IMR-90 (cell line): Measurements from ENCODE around the gene PARD3. TPM values are rescaled to one million over a fixed set of nuclear protein-coding genes. Genes with fewer than 3 reads are reported as not detected.

Source experiments
- ATAC-seq: fragments of 200-7000 bp; cut with Tn5 transposase; 2 replicates; pipeline ENCODE4 v1.9.1; 2020; ENCODE audit warnings: low read depth, mild to moderate bottlenecking, moderate library complexity
- BruUV-seq: library from RNA; stranded (reverse); fragments of 400-500 nt; replicated peaks from 2 replicates; lab custom pipeline; 2021; lab: Mats Ljungman, UMichigan
- CTCF ChIA-PET: fragments of 300-600 bp; formaldehyde crosslinking; extraction: SDS; loops from one replicate; lab custom pipeline; 2021; ENCODE audit warnings: antibody characterized with exemption; lab: Yijun Ruan, JAX
- POLR2A ChIA-PET: fragments of 300-600 bp; sonication (Branson Sonifier 250); formaldehyde crosslinking; loops from one replicate; lab custom pipeline; 2022; ENCODE audit warnings: antibody characterized with exemption; ENCODE audit not compliant: unreplicated experiment; lab: Charles Lee
- DNase-seq: peaks from one replicate; pipeline ENCODE4 v3.0.0; 2013
- H2AFZ ChIP-seq: replicated peaks from 2 replicates; pipeline ENCODE3; 2013; ENCODE audit warnings: low read length, mild to moderate bottlenecking; ENCODE audit not compliant: poor library complexity
- H2AK5ac ChIP-seq: 2 replicates; pipeline ENCODE4 v1.6.1; 2013; ENCODE audit warnings: low read depth, low read length, inconsistent platforms
- H2AK9ac ChIP-seq: replicated peaks from 2 replicates; pipeline ENCODE3; 2013; ENCODE audit warnings: mild to moderate bottlenecking, low read depth, low read length, moderate library complexity; ENCODE audit not compliant: poor library complexity
- H2BK120ac ChIP-seq: 2 replicates; pipeline ENCODE4 v1.6.1; 2013; ENCODE audit warnings: low read depth, low read length, inconsistent platforms
- H2BK15ac ChIP-seq: 3 replicates; pipeline ENCODE4 v1.6.1; 2013; ENCODE audit warnings: low read depth, low read length, inconsistent platforms
- H2BK20ac ChIP-seq: 2 replicates; pipeline ENCODE4 v1.6.1; 2013; ENCODE audit warnings: low read depth, mild to moderate bottlenecking, inconsistent platforms, low read length, moderate library complexity
- H2BK5ac ChIP-seq: 2 replicates; pipeline ENCODE4 v1.6.1; 2013; ENCODE audit warnings: mild to moderate bottlenecking, low read depth, low read length, inconsistent platforms; ENCODE audit not compliant: poor library complexity, severe bottlenecking
- H3K14ac ChIP-seq: replicated peaks from 2 replicates; pipeline ENCODE4 v1.6.1; 2013; ENCODE audit warnings: low read depth, low read length, inconsistent platforms
- H3K18ac ChIP-seq: 2 replicates; pipeline ENCODE4 v1.6.1; 2013; ENCODE audit warnings: low read depth, low read length, control low read depth
- H3K23ac ChIP-seq: 2 replicates; pipeline ENCODE4 v1.6.1; 2013; ENCODE audit warnings: low read depth, low read length, inconsistent platforms
- H3K27ac ChIP-seq: 2 replicates; pipeline ENCODE4 v1.5.1; 2013; ENCODE audit warnings: mild to moderate bottlenecking, control low read depth, low read length; ENCODE audit not compliant: insufficient read depth
- H3K27me3 ChIP-seq: 2 replicates; pipeline ENCODE4 v1.6.1; 2013; ENCODE audit warnings: low read length; ENCODE audit not compliant: control insufficient read depth, insufficient read depth
- H3K36me3 ChIP-seq: 2 replicates; pipeline ENCODE4 v1.6.1; 2013; ENCODE audit warnings: low read length, mixed read lengths; ENCODE audit not compliant: control insufficient read depth, insufficient read depth
- H3K4ac ChIP-seq: 2 replicates; pipeline ENCODE4 v1.6.1; 2013; ENCODE audit warnings: low read depth, low read length, inconsistent platforms
- H3K4me1 ChIP-seq: 2 replicates; pipeline ENCODE4 v1.6.1; 2013; ENCODE audit warnings: low read length, mixed read lengths; ENCODE audit not compliant: control insufficient read depth, insufficient read depth
- H3K4me2 ChIP-seq: 2 replicates; pipeline ENCODE4 v1.6.1; 2013; ENCODE audit warnings: low read depth, mild to moderate bottlenecking, control low read depth, low read length, moderate library complexity
- H3K4me3 ChIP-seq: 2 replicates; pipeline ENCODE4 v1.5.1; 2013; ENCODE audit warnings: low read depth, mild to moderate bottlenecking, control low read depth, low read length, moderate library complexity; ENCODE audit not compliant: insufficient read depth
- H3K56ac ChIP-seq: 2 replicates; pipeline ENCODE4 v1.6.1; 2013; ENCODE audit warnings: low read length, inconsistent platforms; ENCODE audit not compliant: insufficient read depth; ENCODE audit errors: extremely low read depth
- H3K79me1 ChIP-seq, 2 experiments: 2 replicates each; pipeline ENCODE4 v1.6.1; 2013; ENCODE audit warnings: low read length in 2 of 2, inconsistent platforms in 1 of 2, low read depth in 1 of 2
- H3K9ac ChIP-seq: 2 replicates; pipeline ENCODE4 v1.6.1; 2013; ENCODE audit warnings: low read depth, low read length, control low read depth
- H3K9me1 ChIP-seq: 2 replicates; pipeline ENCODE4 v1.6.1; 2013; ENCODE audit warnings: low read length, inconsistent platforms; ENCODE audit not compliant: insufficient read depth
- H3K9me3 ChIP-seq: 2 replicates; pipeline ENCODE4 v1.6.1; 2013; ENCODE audit warnings: low read length; ENCODE audit not compliant: control insufficient read depth, insufficient read depth
- H4K20me1 ChIP-seq: 2 replicates; pipeline ENCODE4 v1.6.1; 2013; ENCODE audit warnings: low read length, inconsistent platforms; ENCODE audit not compliant: insufficient read depth
- H4K5ac ChIP-seq: 2 replicates; pipeline ENCODE4 v1.6.1; 2013; ENCODE audit warnings: mild to moderate bottlenecking, low read depth, low read length, control low read depth
- H4K8ac ChIP-seq, 2 experiments: 2 replicates each; pipeline ENCODE4 v1.6.1; 2013; ENCODE audit warnings: low read depth in 2 of 2, low read length in 2 of 2, control low read depth in 1 of 2, inconsistent platforms in 1 of 2
- H4K91ac ChIP-seq: 2 replicates; pipeline ENCODE4 v1.6.1; 2013; ENCODE audit warnings: low read depth, low read length, inconsistent platforms; ENCODE audit not compliant: insufficient read depth
- BHLHE40 ChIP-seq: fragments of 150-350 bp; IDR thresholded peaks from 2 replicates; pipeline ENCODE4 v1.6.1; 2016; ENCODE audit warnings: mild to moderate bottlenecking, low read depth, low read length
- CEBPB ChIP-seq: IDR thresholded peaks from 2 replicates; pipeline ENCODE4 v1.6.1; 2012; ENCODE audit warnings: low read depth, low read length, improper control_type of control experiment
- CHD1 ChIP-seq: IDR thresholded peaks from 2 replicates; pipeline ENCODE4 v1.6.1; 2012; ENCODE audit warnings: low read depth, low read length, improper control_type of control experiment
- FOS ChIP-seq: fragments of 150-350 bp; IDR thresholded peaks from 2 replicates; pipeline ENCODE4 v1.6.1; 2016; ENCODE audit warnings: low read depth, low read length
- MAFK ChIP-seq: IDR thresholded peaks from 2 replicates; pipeline ENCODE4 v1.6.1; 2012; ENCODE audit warnings: low read depth, low read length, improper control_type of control experiment
- MAZ ChIP-seq: IDR thresholded peaks from 2 replicates; pipeline ENCODE4 v1.6.1; 2012; ENCODE audit warnings: low read depth, mild to moderate bottlenecking, low read length, improper control_type of control experiment, moderate library complexity, borderline replicate concordance
- MXI1 ChIP-seq: IDR thresholded peaks from 2 replicates; pipeline ENCODE4 v1.6.1; 2012; ENCODE audit warnings: low read depth, mild to moderate bottlenecking, low read length, moderate library complexity, borderline replicate concordance
- NFE2L2 ChIP-seq: fragments of 150-350 bp; IDR thresholded peaks from 2 replicates; pipeline ENCODE4 v1.6.1; 2016; ENCODE audit warnings: low read depth, mild to moderate bottlenecking, low read length
- POLR2A ChIP-seq: IDR thresholded peaks from 2 replicates; pipeline ENCODE4 v1.6.1; 2012; ENCODE audit warnings: mild to moderate bottlenecking, low read depth, low read length
- RAD21 ChIP-seq: IDR thresholded peaks from 2 replicates; pipeline ENCODE4 v1.6.1; 2012; ENCODE audit warnings: low read length, improper control_type of control experiment
- RCOR1 ChIP-seq: IDR thresholded peaks from 2 replicates; pipeline ENCODE4 v1.6.1; 2012; ENCODE audit warnings: mild to moderate bottlenecking, low read length, improper control_type of control experiment; ENCODE audit not compliant: insufficient replicate concordance
- RFX5 ChIP-seq: IDR thresholded peaks from 2 replicates; pipeline ENCODE4 v1.8.0; 2012; ENCODE audit warnings: low read depth, mild to moderate bottlenecking, low read length, moderate library complexity
- SMC3 ChIP-seq: fragments of 150-350 bp; IDR thresholded peaks from 2 replicates; pipeline ENCODE4 v1.6.1; 2016; ENCODE audit warnings: low read depth, mild to moderate bottlenecking, antibody characterized with exemption, low read length, moderate library complexity
- WGBS, 2 experiments: methylation state at CpG; one replicate each; pipeline versions ENCODE4 v1.1.5 to v1.1.7; 2013; ENCODE audit warnings: missing lambda C conversion rate in 2 of 2; ENCODE audit not compliant: insufficient read length in 1 of 2; ENCODE audit errors: extremely low coverage in 2 of 2; 5-methylcytosine and 5-hydroxymethylcytosine counted together
- dilution Hi-C: fragments of 300-500 bp; cut with HindIII; formaldehyde crosslinking; loops from one replicate; pipeline ENCODE4 v1.14.3; 2018; ENCODE audit warnings: low sequenced_read_pairs; ENCODE audit not compliant: unreplicated experiment
- in situ Hi-C: fragments of 300-500 bp; cut with MboI; formaldehyde crosslinking; loops from 3 replicates; pipeline ENCODE4 v1.14.3; 2019; ENCODE audit warnings: low sequenced_read_pairs, inconsistent platforms, mixed read lengths
- intact Hi-C: fragments of 100-400 bp; cut with micrococcal nuclease; formaldehyde crosslinking; loops from 2 replicates; pipeline ENCODE4 v1.10.0; 2022
- polyA plus RNA-seq, 3 experiments: library from polyadenylated mRNA; depleted of rRNA; stranded (reverse); fragments of >200 nt; gene quantifications; 2 replicates each; pipeline ENCODE4 v1.2.3, GENCODE V29; 2012; ENCODE audit warnings: low replicate concordance in 1 of 3
- total RNA-seq: library from RNA; depleted of rRNA; stranded (reverse); fragments of >200 nt; gene quantifications from 2 replicates; pipeline ENCODE4 v1.2.3, GENCODE V29; 2012
- TF ChIP-seq, protein P1 (sequence below): fragments of 150-350 bp; IDR thresholded peaks from 2 replicates; pipeline ENCODE4 v1.6.1; 2017; ENCODE audit warnings: mild to moderate bottlenecking, antibody characterized with exemption, low read length, low read depth
- TF ChIP-seq, protein P2 (sequence below): conservative IDR thresholded peaks from 2 replicates; pipeline ENCODE4 v1.5.1; 2012; ENCODE audit warnings: mild to moderate bottlenecking, low read depth, low read length, improper control_type of control experiment
- TF ChIP-seq, protein P3 (sequence below): fragments of 150-350 bp; IDR thresholded peaks from 2 replicates; pipeline ENCODE4 v1.6.1; 2016; ENCODE audit warnings: low read depth, mild to moderate bottlenecking, low read length, moderate library complexity, borderline replicate concordance

The PARD3 gene
- total and polyA plus RNA-seq, 2 of the 4 experiments (the other 2 are of a cell fraction), result 14.6 to 37.5 TPM

GRCh38 chr10:34175121-34175520, 640.0 kb downstream of the PARD3 start:
- no peaks in the 10 kb centered on the region for H4K20me1 ChIP-seq
- H2AK9ac ChIP-seq, result no peak overlapping the region
- ATAC-seq (no peak), DNase-seq (no peak)
- H4K8ac ChIP-seq, result no peak overlapping the region
- no peak overlapping the region for H3K4ac ChIP-seq
- H3K14ac ChIP-seq, result no peak overlapping the region
- no peak overlapping the region for H3K56ac ChIP-seq
- no peak overlapping the region for H2BK20ac ChIP-seq
- no peak overlapping the region for H3K27ac ChIP-seq
- no peaks in the 10 kb centered on the region for H3K36me3 ChIP-seq
- H2BK5ac ChIP-seq, result no peak overlapping the region
- ChIA-PET CTCF (no interaction called here), POLR2A (no interaction called here)
- intact Hi-C loops (no loop called here), in situ Hi-C loops (no loop called here), dilution Hi-C loops (no loop called here)
- H3K9me1 ChIP-seq, result peaks cover 5% of the 10 kb centered on the region; the same call in 1 of the 2 replicates
- no peak overlapping the region for H3K23ac ChIP-seq
- TF ChIP-seq CEBPB (no peak), RAD21 (no peak), POLR2A (no peak), NFE2L2 (no peak), BHLHE40 (no peak), MAZ (no peak), SMC3 (no peak), MXI1 (no peak), FOS (no peak), MAFK (no peak), RCOR1 (no peak), RFX5 (no peak), CHD1 (no peak)
- TF ChIP-seq, protein P1, sequence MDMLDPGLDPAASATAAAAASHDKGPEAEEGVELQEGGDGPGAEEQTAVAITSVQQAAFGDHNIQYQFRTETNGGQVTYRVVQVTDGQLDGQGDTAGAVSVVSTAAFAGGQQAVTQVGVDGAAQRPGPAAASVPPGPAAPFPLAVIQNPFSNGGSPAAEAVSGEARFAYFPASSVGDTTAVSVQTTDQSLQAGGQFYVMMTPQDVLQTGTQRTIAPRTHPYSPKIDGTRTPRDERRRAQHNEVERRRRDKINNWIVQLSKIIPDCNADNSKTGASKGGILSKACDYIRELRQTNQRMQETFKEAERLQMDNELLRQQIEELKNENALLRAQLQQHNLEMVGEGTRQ, result no peak
- TF ChIP-seq, protein P2, sequence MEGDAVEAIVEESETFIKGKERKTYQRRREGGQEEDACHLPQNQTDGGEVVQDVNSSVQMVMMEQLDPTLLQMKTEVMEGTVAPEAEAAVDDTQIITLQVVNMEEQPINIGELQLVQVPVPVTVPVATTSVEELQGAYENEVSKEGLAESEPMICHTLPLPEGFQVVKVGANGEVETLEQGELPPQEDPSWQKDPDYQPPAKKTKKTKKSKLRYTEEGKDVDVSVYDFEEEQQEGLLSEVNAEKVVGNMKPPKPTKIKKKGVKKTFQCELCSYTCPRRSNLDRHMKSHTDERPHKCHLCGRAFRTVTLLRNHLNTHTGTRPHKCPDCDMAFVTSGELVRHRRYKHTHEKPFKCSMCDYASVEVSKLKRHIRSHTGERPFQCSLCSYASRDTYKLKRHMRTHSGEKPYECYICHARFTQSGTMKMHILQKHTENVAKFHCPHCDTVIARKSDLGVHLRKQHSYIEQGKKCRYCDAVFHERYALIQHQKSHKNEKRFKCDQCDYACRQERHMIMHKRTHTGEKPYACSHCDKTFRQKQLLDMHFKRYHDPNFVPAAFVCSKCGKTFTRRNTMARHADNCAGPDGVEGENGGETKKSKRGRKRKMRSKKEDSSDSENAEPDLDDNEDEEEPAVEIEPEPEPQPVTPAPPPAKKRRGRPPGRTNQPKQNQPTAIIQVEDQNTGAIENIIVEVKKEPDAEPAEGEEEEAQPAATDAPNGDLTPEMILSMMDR, result no peak
- TF ChIP-seq, protein P3, sequence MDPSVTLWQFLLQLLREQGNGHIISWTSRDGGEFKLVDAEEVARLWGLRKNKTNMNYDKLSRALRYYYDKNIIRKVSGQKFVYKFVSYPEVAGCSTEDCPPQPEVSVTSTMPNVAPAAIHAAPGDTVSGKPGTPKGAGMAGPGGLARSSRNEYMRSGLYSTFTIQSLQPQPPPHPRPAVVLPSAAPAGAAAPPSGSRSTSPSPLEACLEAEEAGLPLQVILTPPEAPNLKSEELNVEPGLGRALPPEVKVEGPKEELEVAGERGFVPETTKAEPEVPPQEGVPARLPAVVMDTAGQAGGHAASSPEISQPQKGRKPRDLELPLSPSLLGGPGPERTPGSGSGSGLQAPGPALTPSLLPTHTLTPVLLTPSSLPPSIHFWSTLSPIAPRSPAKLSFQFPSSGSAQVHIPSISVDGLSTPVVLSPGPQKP, result no peak
- H3K9ac ChIP-seq, result no peak overlapping the region
- no peak overlapping the region for H3K18ac ChIP-seq
- H2BK120ac ChIP-seq, result no peak overlapping the region
- H2AFZ ChIP-seq, result no peak overlapping the region
- no peaks in the 10 kb centered on the region for H3K9me3 ChIP-seq
- BruUV-seq, result no TSS peak
- no peaks in the 10 kb centered on the region for H3K27me3 ChIP-seq
- H3K4me2 ChIP-seq, result no peak overlapping the region
- no peaks in the 10 kb centered on the region for H3K79me1 ChIP-seq
- H2BK15ac ChIP-seq, result no peak overlapping the region
- H2AK5ac ChIP-seq, result no peak overlapping the region
- H4K5ac ChIP-seq, result no peak overlapping the region
- H3K4me1 ChIP-seq, result no peaks in the 10 kb centered on the region
- H3K4me3 ChIP-seq, result no peak overlapping the region
- no peak overlapping the region for H4K91ac ChIP-seq
- WGBS, 2 experiments, result no CpG with 5 or more reads among the region's 2 CpGs
